T-helper 2 cell (primary cell): ENCODE results near the gene KCTD19.

Experiments
- DNase-seq, 5 experiments: peaks; one replicate each; pipeline versions ENCODE4 v3.0.0 to v3.0.0-alpha.2; 2012 to 2022

The KCTD19 gene

DNA sequence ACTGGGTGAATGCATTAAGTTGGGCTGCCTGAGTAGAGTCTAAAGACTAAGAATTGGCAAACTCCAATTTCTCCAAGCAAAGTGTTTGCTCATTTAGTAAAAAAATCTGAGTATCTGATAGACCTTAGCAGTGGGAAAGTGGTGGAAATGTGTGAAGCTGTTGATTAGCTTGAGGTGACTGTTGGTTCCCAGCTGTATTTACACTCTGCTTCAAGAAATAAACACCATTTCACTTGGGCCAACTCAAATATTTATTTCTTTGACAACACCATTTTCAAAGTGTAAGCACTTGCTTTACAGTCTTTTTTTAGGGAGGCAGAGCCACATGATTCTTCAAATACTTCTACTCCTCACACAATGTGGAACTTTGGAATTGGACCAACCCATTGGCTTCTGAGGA lies 8.7 kb downstream of the KCTD19 start:
- no peak for DNase-seq

DNA sequence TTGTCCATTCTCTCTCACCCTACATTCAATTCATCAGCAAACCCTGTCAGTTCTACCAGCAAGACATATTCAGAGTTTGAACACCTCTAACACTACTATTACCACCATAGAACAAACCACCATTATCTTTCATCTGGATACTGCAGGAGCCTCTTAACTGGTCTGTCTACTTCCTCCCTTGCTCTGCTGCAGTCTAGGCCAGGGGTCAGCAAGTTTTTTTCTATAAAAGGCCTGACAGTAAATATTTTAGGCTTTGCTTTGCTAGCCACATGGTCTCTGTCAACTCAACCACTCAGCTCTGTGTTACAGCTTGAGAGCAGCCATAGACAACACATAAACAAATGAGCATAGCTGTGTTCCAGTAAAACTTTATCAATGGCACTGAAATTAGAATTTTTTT lies 13.8 kb downstream of the KCTD19 start:
- DNase-seq, result peak in 1 of 5 experiments; percentile 26

DNA sequence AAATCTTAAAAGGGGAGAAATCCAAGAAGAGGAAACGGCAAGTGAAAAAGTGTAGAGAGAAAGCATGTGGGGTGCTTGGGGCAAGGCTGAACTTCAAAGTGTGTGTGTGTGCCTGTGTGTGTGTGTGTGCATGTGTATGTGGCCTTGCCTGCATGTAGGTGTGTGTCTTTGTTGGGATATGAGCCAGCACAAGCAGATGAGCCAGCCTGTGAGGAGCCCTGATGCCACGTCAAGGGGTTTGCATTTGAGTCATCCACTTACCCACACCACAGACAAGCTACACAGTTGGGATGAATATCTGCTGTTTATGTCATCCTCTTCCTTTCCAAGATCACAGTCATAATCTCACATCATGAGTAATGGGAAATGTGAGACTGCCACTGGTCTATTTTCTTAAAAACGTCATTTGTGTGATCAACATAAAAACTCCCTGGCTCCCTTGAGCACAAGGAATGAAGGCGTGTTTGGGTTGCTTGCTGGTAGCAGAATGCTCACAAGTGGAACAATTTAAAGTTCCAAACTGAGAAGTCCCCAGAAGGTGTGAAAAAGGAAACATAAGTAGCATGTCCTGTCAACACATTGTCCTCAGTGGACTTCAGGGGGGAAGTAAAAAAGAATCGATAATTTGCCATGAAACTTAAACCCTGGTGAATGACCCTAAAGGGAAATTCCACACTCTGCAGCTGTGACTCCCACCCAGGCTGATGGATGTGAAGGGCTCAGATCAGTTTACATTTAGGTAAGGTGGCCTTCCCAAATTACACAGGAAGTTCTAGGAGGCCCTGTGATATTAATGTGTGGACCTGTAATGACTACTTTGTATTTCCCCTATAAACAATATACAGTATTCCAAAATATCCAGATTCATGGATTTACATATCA lies 14.7 kb downstream of the KCTD19 start:
- peak in 2 of 5 experiments; percentile 82 to 99 for DNase-seq

DNA sequence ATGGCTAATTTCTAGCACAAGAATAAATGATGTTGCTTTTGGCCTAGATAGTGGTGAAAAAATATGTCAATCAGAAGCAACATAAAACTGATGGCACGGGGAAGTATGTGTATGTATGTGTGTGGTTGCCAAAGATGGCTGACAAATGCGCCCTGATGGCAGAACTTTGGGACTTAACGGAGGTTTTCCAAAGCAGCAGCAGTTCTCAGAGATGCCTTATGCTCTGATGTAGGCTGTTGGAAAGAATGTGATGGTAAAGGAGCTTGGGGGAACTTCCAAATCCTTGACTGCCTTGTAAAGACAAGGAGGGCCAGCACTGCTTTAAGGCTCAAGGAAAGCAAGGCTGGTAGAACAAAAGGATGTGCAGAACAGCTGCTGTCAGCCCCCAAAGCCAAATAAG lies 16.0 kb downstream of the KCTD19 start:
- no peak for DNase-seq

DNA sequence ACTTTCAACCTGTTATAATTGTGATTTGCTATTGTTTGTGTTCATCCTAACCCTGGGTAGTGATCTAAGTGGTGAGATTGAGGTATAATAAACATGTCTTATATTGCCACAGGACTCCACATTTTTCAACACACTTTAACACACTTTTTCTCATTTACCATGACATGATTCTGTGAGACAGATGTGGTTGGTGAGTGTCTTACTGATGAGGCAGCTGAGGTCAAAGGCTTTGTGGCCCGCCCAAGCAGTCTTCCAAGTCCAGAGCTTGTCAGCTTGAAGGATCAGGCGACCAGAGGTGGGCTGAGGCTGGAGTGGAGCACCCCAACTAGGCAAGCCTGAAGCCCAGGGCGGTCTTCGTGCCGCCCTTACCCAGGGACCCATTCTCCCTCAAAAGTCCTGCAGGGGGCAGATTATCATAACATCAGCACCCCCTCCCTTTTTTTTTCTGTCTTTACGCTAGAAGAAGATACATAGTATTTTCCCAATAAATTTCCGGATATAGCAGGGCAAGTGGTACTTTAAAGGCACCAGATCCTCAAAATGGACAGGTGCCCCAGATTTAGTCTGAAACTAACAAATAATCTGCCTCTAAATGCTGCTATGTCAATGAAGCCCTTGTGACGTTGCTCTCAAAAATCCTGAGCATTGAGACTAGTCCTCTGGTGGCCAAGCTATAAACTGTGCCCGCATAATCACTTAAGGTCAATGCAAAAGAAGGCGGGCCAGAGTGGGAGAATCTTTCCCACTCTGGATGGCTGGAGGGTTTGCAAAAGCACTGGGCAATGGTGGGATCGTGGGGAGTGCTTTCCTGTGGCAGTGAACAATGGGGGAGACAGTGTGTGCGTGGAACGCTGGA lies 21.1 kb downstream of the KCTD19 start:
- DNase-seq, result no peak

DNA sequence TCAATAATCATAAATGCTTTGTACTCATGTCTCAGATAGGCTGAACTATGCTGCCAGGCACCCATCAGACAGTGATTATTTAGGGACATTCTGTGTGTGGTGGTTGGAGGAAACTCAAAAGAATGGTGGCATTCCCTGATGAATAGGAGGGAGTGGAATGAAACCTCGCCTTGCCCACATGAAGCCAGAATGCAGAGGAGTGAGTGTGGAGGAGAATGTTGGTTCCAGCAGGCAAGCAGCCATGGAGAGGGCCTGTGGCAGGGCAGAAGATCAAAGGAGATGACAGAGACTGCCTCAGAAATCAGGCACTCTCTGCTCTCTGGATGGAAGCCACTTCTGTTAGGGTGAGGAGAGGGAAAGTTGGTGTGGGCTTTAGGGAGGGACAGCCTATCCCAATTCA lies 22.5 kb downstream of the KCTD19 start:
- DNase-seq, result no peak

DNA sequence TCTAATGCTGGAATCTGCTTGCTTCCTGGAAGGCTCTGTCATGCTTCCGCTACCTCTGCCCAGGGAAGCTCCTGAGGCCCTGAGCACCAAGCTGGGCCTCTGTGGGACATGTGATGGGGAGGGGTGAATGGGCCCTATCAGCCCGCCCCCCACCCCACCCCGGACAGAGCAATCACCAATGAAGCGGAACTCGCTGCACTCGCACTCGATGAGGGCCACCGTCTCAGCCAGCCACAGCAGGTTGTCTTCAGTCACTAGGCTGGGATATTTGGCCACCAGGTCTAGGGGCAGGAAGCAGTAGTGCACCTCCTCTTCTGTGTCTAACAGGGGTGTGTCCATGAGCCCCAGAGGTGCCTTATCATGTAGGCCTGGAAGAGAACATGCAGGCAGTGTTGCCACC lies 23.6 kb downstream of the KCTD19 start:
- no peak for DNase-seq

DNA sequence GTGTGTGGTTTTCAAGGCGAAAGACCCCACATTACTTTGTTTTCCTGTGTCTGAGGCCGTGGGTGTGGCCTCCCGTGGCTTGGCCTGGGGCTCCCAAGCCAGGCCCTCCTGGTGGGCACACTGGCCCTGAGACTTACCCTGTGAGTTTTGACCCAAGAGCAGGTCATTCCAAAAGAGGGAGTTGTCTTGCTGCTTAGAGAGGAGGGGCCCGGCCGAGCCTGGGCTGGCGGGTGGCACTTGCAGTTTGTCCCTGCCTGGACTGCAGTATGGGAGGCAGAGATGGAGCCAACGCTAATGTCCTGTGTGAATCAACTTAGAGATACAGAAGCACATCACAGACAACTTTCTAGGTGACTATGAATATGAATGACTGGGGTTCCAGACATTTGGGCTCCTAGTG lies 24.5 kb downstream of the KCTD19 start:
- DNase-seq, result no peak

DNA sequence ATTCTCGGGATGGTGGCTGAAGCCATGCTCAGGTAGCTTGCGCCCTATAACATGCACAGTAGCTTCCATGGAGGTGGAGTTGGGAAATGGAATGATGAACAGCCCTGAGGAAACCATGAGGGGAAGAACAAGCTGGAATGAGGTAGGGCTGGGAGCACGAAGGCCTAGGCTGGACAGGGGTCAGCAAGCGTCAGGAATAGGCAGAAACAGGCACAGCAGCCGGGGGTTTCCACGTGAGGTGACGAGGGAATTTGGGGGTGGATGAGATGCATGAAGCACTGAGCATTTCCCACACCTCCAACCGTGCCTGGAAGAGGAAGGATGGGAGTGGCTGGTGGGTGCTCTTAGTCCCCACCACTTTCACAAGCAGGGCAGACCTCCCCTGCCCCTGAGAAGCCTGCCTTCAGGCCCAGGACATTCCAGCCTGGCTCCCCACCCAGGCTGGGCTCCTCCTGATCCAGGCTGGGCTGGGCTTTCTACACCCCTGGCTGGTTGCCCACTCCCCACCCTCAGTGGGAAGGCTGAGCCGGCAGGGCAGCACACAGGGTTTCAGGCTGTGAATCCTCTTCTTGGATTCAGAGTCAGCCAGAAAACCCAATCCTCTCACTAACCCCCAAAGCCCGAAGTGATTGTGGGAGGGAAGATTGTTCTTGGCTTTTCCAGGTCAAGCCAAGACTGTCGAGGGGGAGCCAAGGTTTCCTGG lies 25.3 kb downstream of the KCTD19 start:
- no peak for DNase-seq

DNA sequence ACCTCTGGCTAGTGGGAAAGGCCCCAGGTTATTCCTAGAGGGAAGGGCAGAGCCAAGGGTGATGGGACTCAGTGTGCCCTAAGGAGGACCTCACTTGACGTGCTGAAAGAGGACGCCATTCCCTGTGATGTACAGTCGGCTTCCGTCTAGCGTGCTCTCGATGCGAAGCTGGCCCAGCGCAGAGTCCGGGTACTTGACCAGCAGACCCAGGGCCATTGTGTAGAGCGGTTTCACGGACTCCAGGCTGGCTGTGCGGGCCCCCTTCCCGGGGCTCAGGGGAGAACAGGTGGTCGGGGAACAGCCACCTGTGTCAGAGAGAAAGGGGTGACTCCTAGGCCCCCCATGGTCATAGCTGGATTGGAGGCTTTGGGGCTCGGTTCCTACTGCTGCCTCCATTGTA lies 27.3 kb downstream of the KCTD19 start:
- DNase-seq, result no peak

DNA sequence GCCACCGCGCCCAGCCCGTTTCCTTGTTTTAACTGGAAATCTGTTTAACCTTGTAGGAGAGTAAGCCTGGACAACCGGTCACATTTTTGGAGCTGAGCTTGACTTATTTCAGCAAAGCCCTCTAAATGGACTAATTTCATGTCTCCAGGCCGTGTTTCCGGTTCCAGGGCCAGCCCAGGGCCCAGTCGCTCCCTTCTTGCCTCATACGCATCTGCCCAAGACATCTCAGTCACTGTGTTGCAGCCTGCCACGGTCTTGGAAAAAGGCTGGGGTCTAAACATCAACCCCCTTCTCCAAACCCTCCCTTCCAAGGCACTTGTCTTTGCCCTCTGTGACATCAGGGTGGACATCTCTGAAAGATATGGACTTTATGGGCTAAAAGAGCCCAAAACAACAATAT lies 28.3 kb downstream of the KCTD19 start:
- no peak for DNase-seq

DNA sequence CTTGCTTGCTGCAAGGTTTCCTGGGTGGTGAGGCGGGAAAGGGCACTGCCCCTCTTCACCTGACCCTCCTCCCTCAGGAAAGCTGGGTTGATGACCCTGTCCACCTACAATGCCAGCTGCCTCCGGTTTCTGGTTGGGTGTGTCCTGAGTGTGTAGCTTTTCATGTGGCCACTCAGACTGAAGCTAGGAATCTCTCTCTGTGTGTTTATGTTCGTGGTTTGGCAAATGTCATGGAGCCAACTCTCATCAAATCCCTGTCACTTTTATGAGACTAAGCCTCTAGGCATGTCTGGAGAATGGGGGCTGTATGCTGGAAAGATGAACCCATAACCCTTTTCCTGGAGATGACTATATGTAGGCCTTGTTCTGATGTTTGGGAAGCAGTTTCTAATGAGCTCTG lies 30.1 kb downstream of the KCTD19 start:
- no peak for DNase-seq

DNA sequence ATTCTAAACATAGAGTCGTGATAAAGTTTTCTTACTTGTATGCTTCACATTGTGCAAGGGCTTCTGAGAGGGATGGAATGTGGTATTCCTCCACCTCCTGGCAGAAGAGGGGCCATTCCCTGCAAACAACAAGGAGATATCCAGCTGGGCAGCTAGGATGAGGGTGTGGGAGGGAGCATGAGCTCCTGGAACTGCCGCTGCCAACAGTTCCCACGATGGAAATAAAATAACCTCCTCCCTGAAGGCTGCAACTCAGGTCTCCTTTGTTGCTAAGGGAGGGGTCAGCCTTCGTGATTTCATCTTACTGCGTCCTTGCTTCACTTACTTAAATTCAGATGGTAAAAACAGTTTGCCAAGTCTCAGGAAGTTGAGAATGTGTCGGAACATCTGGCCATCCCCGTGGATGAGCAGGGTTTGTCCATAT lies 31.6 kb downstream of the KCTD19 start:
- no peak for DNase-seq

DNA sequence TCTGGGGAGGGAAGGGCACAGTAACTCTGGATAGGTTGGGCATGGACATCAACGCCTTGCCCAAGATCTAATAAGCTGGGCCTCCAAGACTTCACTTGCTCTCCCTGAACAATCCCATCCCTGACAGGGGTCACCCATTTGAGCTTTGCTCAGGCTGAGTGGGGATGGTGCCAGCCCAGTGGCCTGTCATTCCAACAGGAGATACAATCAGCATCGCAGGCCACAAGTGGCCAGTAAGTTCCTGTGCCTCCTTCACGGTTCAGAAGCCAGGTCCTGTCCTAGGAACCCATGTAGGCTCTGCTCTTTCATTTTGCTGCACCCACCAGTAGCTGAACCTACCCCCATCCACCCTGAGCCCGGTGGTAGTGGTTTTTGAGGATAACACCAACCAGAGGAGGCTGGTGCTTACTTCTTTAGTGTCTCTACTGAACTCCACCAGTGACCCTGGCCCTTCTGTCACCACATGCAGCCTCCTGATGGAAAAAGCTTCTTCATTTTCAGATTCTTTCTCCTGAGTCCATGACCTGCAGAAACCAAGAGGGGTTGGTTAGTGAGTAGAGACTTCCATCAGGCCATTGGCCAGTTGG lies 32.3 kb downstream of the KCTD19 start:
- DNase-seq, result no peak

DNA sequence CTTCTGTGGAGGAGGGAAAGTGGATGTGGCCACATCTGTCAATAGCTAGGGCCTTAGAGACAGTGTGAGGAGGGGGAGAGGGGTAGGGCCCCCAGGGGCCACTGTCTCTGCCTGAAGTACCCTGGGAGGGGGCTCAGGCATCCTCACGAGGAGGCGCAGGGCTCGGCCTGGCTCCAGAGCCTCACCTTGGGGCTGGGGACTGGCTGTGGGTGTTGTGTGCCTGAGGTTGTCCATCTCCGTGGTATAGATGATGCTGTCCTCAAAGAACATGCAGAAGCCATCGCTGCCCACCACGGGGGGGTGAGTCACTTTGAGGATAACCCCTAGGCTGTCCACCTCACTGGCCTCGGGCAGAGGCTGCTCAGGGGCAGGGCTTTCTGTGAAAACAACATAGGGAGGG lies 35.1 kb downstream of the KCTD19 start:
- no peak for DNase-seq

DNA sequence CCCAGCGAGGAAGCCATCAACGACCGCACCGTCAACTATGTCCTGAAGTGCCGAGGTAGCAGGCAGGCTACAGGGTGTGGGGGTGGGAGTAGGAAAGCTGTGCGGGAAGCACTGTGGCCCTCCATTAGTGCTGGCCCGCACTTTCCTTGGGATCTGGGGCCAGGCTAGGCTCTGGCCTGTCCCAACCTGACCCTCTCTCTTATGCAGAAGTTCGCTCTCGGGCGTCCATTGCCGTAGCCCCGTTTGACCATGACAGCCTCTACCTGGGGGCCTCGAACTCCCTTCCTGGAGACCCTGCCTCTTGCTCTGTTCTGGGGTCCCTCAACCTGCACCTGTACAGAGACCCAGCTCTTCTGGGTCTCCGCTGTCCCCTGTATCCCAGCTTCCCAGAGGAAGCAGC lies 38.6 kb downstream of the KCTD19 start:
- DNase-seq, result no peak

DNA sequence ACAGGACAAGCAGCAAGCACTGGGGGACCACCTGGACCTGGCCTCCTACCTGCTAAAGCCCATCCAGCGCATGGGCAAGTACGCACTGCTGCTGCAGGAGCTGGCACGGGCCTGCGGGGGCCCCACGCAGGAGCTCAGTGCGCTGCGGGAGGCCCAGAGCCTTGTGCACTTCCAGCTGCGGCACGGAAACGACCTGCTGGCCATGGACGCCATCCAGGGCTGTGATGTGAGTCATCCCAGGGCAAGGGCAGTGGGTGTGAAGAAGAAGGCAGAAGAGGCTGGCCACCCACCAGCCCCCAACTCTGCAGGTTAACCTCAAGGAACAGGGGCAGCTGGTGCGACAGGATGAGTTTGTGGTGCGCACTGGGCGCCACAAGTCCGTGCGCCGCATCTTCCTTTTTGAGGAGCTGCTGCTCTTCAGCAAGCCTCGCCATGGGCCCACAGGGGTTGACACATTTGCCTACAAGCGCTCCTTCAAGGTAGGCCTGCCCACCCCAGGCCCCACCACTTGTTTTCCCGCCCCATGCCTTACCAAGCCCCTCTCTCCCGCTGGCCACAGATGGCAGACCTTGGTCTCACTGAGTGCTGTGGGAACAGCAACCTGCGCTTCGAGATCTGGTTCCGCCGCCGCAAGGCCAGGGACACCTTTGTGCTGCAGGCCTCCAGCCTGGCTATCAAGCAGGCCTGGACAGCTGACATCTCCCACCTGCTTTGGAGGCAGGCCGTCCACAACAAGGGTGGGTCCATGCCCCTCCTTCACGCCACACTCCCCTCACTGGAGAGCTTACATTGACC lies 39.9 kb downstream of the KCTD19 start:
- DNase-seq, result no peak

DNA sequence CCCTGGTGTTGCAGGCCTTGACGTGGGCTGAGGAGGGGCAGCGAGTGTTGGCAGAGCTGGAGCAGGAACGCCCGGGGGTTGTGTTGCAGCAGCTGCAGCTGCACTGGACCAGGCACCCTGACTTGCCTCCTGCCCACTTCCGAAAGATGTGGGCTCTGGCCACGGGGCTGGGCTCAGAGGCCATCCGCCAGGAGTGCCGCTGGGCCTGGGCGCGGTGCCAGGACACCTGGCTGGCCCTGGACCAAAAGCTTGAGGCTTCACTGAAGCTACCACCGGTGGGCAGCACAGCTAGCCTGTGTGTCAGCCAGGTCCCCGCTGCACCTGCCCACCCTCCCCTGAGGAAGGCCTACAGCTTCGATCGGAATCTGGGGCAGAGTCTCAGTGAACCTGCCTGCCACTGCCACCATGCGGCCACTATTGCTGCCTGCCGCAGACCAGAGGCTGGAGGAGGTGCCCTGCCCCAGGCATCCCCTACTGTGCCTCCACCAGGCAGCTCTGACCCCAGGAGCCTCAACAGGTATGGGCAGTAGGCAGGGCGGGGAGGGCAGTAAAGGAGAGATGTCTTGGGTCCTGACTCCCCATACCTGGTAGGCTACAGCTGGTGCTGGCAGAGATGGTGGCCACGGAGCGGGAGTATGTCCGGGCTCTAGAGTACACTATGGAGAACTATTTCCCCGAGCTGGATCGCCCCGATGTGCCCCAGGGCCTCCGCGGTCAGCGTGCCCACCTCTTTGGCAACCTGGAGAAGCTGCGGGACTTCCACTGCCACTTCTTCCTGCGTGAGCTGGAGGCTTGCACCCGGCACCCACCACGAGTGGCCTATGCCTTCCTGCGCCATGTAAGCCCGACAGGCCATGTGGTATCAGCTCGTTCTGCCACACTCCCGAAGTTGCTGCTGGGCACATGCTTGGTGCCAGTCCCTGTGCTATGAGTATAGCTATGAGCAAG lies 41.6 kb downstream of the KCTD19 start:
- no peak for DNase-seq

DNA sequence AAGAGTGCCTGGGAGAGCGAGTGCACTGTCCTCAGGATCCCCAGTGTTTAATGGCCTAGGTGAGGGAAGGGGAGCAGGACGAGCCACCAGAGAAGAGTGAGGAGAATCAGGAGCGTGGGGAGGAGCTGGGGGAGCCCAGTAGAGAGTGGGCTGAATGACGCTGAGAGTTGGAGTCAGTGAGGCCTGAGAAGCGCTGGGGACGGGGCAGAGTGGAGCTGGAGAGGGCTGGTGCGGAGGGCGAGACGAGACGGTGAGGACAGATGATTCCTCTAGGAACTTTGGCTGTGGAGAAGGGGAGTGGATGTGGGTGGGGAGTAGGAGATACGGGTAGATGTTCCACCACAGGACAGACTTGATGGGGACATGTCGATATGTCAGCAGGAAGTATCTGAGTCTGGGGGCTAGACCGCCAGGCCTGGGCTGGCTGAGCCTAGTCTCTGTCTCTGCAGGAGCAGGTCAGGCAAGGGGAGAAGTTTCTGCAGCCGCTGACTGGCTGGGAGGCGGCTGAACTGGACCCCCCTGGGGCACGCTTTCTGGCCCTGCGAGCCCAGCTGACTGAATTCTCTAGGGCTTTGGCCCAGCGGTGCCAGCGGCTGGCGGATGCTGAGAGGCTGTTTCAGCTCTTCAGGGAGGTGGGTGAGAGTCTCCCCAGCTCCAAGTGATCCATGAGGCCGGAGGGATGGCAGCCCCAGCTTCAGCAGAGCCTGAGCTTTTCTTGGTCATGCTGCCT lies 42.5 kb downstream of the KCTD19 start:
- DNase-seq, result no peak
